ENCODE results near the gene RSBN1L. TPM values are rescaled to one million over a fixed set of nuclear protein-coding genes. Genes with fewer than 3 reads are reported as not detected.

The RSBN1L gene
- polyA plus RNA-seq, 1 donor from 2014 or later, result 8.0 TPM

- H3K9me3 Mint-ChIP-seq, result no peaks in the 10 kb centered on the region
- H3K4me3 Mint-ChIP-seq, result no peak overlapping the region
Observed at GRCh38 chr7:77734659-77735421, 38.6 kb downstream of the RSBN1L start.

GRCh38 chr7:77735457-77735856 lies 39.2 kb downstream of the RSBN1L start:
- H3K9me3 Mint-ChIP-seq, result no peaks in the 10 kb centered on the region
- peaks cover 8 to 20% (median 8%) of the 10 kb centered on the region in 3 donors for H3K4me1 Mint-ChIP-seq
- H3K36me3 Mint-ChIP-seq, result peaks cover 3% of the 10 kb centered on the region
- no peak overlapping the region for H3K27ac Mint-ChIP-seq
- H3K27me3 Mint-ChIP-seq, result no peaks in the 10 kb centered on the region
- H3K4me3 Mint-ChIP-seq, result no peak overlapping the region

More at GRCh38 chr7:77734659-77735421, 38.6 kb downstream of the RSBN1L start:
- Mint-ChIP-seq H3K4me1 (peaks cover 12 to 26% (median 14%) of the 10 kb centered on the region in 3 donors), H3K27me3 (no peaks in the 10 kb centered on the region), H3K27ac (no peak overlapping the region), H3K36me3 (peaks cover 3% of the 10 kb centered on the region)

- Mint-ChIP-seq H3K4me1 (peaks cover 0 to 14% (median 8%) of the 10 kb centered on the region in 3 donors), H3K27ac (no peak overlapping the region), H3K36me3 (peaks cover 3% of the 10 kb centered on the region), H3K4me3 (no peak overlapping the region), H3K27me3 (no peaks in the 10 kb centered on the region), H3K9me3 (no peaks in the 10 kb centered on the region)
Observed at GRCh38 chr7:77736991-77737390, 40.7 kb downstream of the RSBN1L start.

- Mint-ChIP-seq H3K4me3 (no peak overlapping the region), H3K27ac (peak overlapping the region in 1 of 3 donors; percentile 17), H3K9me3 (no peaks in the 10 kb centered on the region), H3K4me1 (peaks cover 3 to 9% (median 4%) of the 10 kb centered on the region in 3 donors), H3K36me3 (peaks cover 3% of the 10 kb centered on the region), H3K27me3 (no peaks in the 10 kb centered on the region)
Observed at GRCh38 chr7:77738382-77738781, 42.1 kb downstream of the RSBN1L start.

GRCh38 chr7:77738871-77739270 lies 42.6 kb downstream of the RSBN1L start:
- H3K36me3 Mint-ChIP-seq, result peaks cover 3% of the 10 kb centered on the region
- no peaks in the 10 kb centered on the region for H3K9me3 Mint-ChIP-seq
- peaks cover 6 to 10% (median 8%) of the 10 kb centered on the region in 3 donors for H3K4me1 Mint-ChIP-seq
- H3K4me3 Mint-ChIP-seq, result no peak overlapping the region
- no peak overlapping the region for H3K27ac Mint-ChIP-seq
- no peaks in the 10 kb centered on the region for H3K27me3 Mint-ChIP-seq

GRCh38 chr7:77740257-77740656 lies 44.0 kb downstream of the RSBN1L start:
- peak overlapping the region in 1 of 3 donors; percentile 69 for H3K27ac Mint-ChIP-seq
- no peaks in the 10 kb centered on the region for H3K27me3 Mint-ChIP-seq
- peaks cover 3% of the 10 kb centered on the region for H3K36me3 Mint-ChIP-seq
- H3K9me3 Mint-ChIP-seq, result no peaks in the 10 kb centered on the region
- peaks cover 6 to 9% (median 8%) of the 10 kb centered on the region in 3 donors for H3K4me1 Mint-ChIP-seq
- H3K4me3 Mint-ChIP-seq, result no peak overlapping the region

- H3K4me3 Mint-ChIP-seq, result peak overlapping the region in 1 of 4 donors; percentile 20
- H3K4me1 Mint-ChIP-seq, result peaks cover 7 to 21% (median 11%) of the 10 kb centered on the region in 3 donors
- no peaks in the 10 kb centered on the region for H3K9me3 Mint-ChIP-seq
- H3K27ac Mint-ChIP-seq, result peak overlapping the region in 1 of 3 donors; percentile 62
- peaks cover 2% of the 10 kb centered on the region for H3K36me3 Mint-ChIP-seq
- no peaks in the 10 kb centered on the region for H3K27me3 Mint-ChIP-seq
Observed at GRCh38 chr7:77743518-77743917, 47.3 kb downstream of the RSBN1L start.

GRCh38 chr7:77745746-77746145 lies 49.5 kb downstream of the RSBN1L start:
- no peaks in the 10 kb centered on the region for H3K9me3 Mint-ChIP-seq
- H3K27me3 Mint-ChIP-seq, result no peaks in the 10 kb centered on the region
- peak overlapping the region in 2 of 3 donors; percentile 21 to 78 for H3K27ac Mint-ChIP-seq
- peaks cover 7 to 21% (median 14%) of the 10 kb centered on the region in 3 donors for H3K4me1 Mint-ChIP-seq
- peaks cover 3% of the 10 kb centered on the region for H3K36me3 Mint-ChIP-seq
- H3K4me3 Mint-ChIP-seq, result no peak overlapping the region

- no peak overlapping the region for H3K4me3 Mint-ChIP-seq
- H3K27ac Mint-ChIP-seq, result peak overlapping the region in 2 of 3 donors; percentile 21 to 78
- no peaks in the 10 kb centered on the region for H3K27me3 Mint-ChIP-seq
- peaks cover 6% of the 10 kb centered on the region for H3K36me3 Mint-ChIP-seq
- no peaks in the 10 kb centered on the region for H3K9me3 Mint-ChIP-seq
- H3K4me1 Mint-ChIP-seq, result peaks cover 8 to 21% (median 14%) of the 10 kb centered on the region in 3 donors
Observed at GRCh38 chr7:77746164-77746823, 50.0 kb downstream of the RSBN1L start.

GRCh38 chr7:77746824-77747165 lies 50.5 kb downstream of the RSBN1L start:
- H3K27me3 Mint-ChIP-seq, result no peaks in the 10 kb centered on the region
- H3K4me1 Mint-ChIP-seq, result peaks cover 8 to 21% (median 14%) of the 10 kb centered on the region in 3 donors
- no peak overlapping the region for H3K27ac Mint-ChIP-seq
- no peaks in the 10 kb centered on the region for H3K9me3 Mint-ChIP-seq
- peaks cover 6% of the 10 kb centered on the region for H3K36me3 Mint-ChIP-seq
- no peak overlapping the region for H3K4me3 Mint-ChIP-seq

- Mint-ChIP-seq H3K4me3 (no peak overlapping the region), H3K36me3 (peaks cover 6% of the 10 kb centered on the region), H3K9me3 (no peaks in the 10 kb centered on the region), H3K27me3 (no peaks in the 10 kb centered on the region), H3K4me1 (peaks cover 11 to 21% (median 14%) of the 10 kb centered on the region in 3 donors), H3K27ac (peak overlapping the region in 1 of 3 donors; percentile 39)
Observed at GRCh38 chr7:77747178-77747577, 50.9 kb downstream of the RSBN1L start.

- no peaks in the 10 kb centered on the region for H3K27me3 Mint-ChIP-seq
- no peak overlapping the region for H3K4me3 Mint-ChIP-seq
- peaks cover 6% of the 10 kb centered on the region for H3K36me3 Mint-ChIP-seq
- H3K27ac Mint-ChIP-seq, result peak overlapping the region in 1 of 3 donors; percentile 14
- H3K4me1 Mint-ChIP-seq, result peaks cover 14 to 21% (median 14%) of the 10 kb centered on the region in 3 donors
- H3K9me3 Mint-ChIP-seq, result no peaks in the 10 kb centered on the region
Observed at GRCh38 chr7:77747718-77748117, 51.5 kb downstream of the RSBN1L start.

- Mint-ChIP-seq H3K27ac (no peak overlapping the region), H3K4me3 (no peak overlapping the region), H3K9me3 (no peaks in the 10 kb centered on the region), H3K27me3 (no peaks in the 10 kb centered on the region), H3K36me3 (peaks cover 4% of the 10 kb centered on the region), H3K4me1 (peaks cover 9 to 19% (median 17%) of the 10 kb centered on the region in 3 donors)
Observed at GRCh38 chr7:77752016-77752415, 55.8 kb downstream of the RSBN1L start.

- Mint-ChIP-seq H3K36me3 (peaks cover 4% of the 10 kb centered on the region), H3K27ac (no peak overlapping the region), H3K27me3 (no peaks in the 10 kb centered on the region), H3K9me3 (no peaks in the 10 kb centered on the region), H3K4me1 (peaks cover 12 to 25% (median 16%) of the 10 kb centered on the region in 3 donors), H3K4me3 (no peak overlapping the region)
Observed at GRCh38 chr7:77753173-77753572, 56.9 kb downstream of the RSBN1L start.

- peaks cover 22 to 41% (median 32%) of the 10 kb centered on the region in 3 donors for H3K4me1 Mint-ChIP-seq
- H3K9me3 Mint-ChIP-seq, result no peaks in the 10 kb centered on the region
- no peaks in the 10 kb centered on the region for H3K36me3 Mint-ChIP-seq
Observed at GRCh38 chr7:77757589-77757988, 61.3 kb downstream of the RSBN1L start.

More at GRCh38 chr7:77757589-77757988, 61.3 kb downstream of the RSBN1L start:
- peak overlapping the region in 1 of 4 donors; percentile 0 for H3K4me3 Mint-ChIP-seq
- peak overlapping the region in 1 of 3 donors; percentile 31 for H3K27ac Mint-ChIP-seq
- H3K27me3 Mint-ChIP-seq, result no peaks in the 10 kb centered on the region

Data from IgD-negative memory B cell (primary cell).